ENCODE measurements around the gene SIGLEC9. TPM values are rescaled to one million over a fixed set of nuclear protein-coding genes. Genes with fewer than 3 reads are reported as not detected.

The SIGLEC9 gene
- total RNA-seq, 2 donors from 2014 or later: not detected

- no peaks in the 10 kb centered on the region for H3K9me3 Mint-ChIP-seq
- Histone ChIP-seq H3K4me1 (ENCODE audit: control insufficient read depth, insufficient read depth, low read length) (no peaks in the 10 kb centered on the region), H3K27ac (ENCODE audit: low read depth, low read length) (no peak overlapping the region), H3K36me3 (ENCODE audit: control insufficient read depth, insufficient read depth, low read length) (no peaks in the 10 kb centered on the region), H3K9ac (ENCODE audit: extremely low read depth, low read length, poor library complexity, severe bottlenecking) (peak overlapping the region; percentile 34), H3K27me3 (ENCODE audit: control insufficient read depth, insufficient read depth, low read length, poor library complexity, severe bottlenecking) (peaks cover 15% of the 10 kb centered on the region), H3K9me3 (ENCODE audit: control insufficient read depth, low read length) (no peaks in the 10 kb centered on the region), H3K4me3 (ENCODE audit: low read length) (peak overlapping the region; percentile 86)
- no peak for TF ChIP-seq CTCF (conservative IDR thresholded peaks at IDR 0.05)
- H3K4me3 Mint-ChIP-seq: peak overlapping the region; percentile 94
- peaks cover 4% of the 10 kb centered on the region for H3K27me3 Mint-ChIP-seq (ENCODE audit: insufficient read depth)
- no peak for DNase-seq
- 15 to 71% methylated on average over 1 to 15 of the region's 15 CpGs for WGBS, 2 experiments (ENCODE audit: insufficient coverage in 1 of 2, insufficient read length in 1 of 2)
- H3K27ac Mint-ChIP-seq: peak overlapping the region; percentile 86
- peaks cover 11% of the 10 kb centered on the region for H3K4me1 Mint-ChIP-seq
- H3K36me3 Mint-ChIP-seq (ENCODE audit: low read depth): peaks cover 6% of the 10 kb centered on the region
Measured at GRCh38 chr19:51108805-51109146, 15.9 kb upstream of the SIGLEC9 start.

GRCh38 chr19:51110666-51110971 is 14.1 kb upstream of the SIGLEC9 start:
- H3K27me3 Mint-ChIP-seq (ENCODE audit: insufficient read depth): peaks cover 16% of the 10 kb centered on the region
- Histone ChIP-seq H3K9ac (ENCODE audit: extremely low read depth, low read length, poor library complexity, severe bottlenecking) (no peak overlapping the region), H3K4me3 (ENCODE audit: low read length) (no peak overlapping the region), H3K27me3 (ENCODE audit: control insufficient read depth, insufficient read depth, low read length, poor library complexity, severe bottlenecking) (peaks cover 20% of the 10 kb centered on the region), H3K36me3 (ENCODE audit: control insufficient read depth, insufficient read depth, low read length) (no peaks in the 10 kb centered on the region), H3K4me1 (ENCODE audit: control insufficient read depth, insufficient read depth, low read length) (no peaks in the 10 kb centered on the region), H3K9me3 (ENCODE audit: control insufficient read depth, low read length) (no peaks in the 10 kb centered on the region), H3K27ac (ENCODE audit: low read depth, low read length) (no peak overlapping the region)
- no peak overlapping the region for H3K4me3 Mint-ChIP-seq
- H3K4me1 Mint-ChIP-seq: peaks cover 11% of the 10 kb centered on the region
- WGBS, 2 experiments (ENCODE audit: insufficient coverage in 1 of 2, insufficient read length in 1 of 2): 74 to 80% methylated on average over 1 of the region's 1 CpG
- H3K9me3 Mint-ChIP-seq: no peaks in the 10 kb centered on the region
- TF ChIP-seq CTCF (conservative IDR thresholded peaks at IDR 0.05): no peak
- peaks cover under 1% of the 10 kb centered on the region for H3K36me3 Mint-ChIP-seq (ENCODE audit: low read depth)
- no peak for DNase-seq
- no peak overlapping the region for H3K27ac Mint-ChIP-seq

- Mint-ChIP-seq H3K4me3 (no peak overlapping the region), H3K27me3 (ENCODE audit: insufficient read depth) (peaks cover 25% of the 10 kb centered on the region), H3K36me3 (ENCODE audit: low read depth) (no peaks in the 10 kb centered on the region), H3K4me1 (peaks cover 11% of the 10 kb centered on the region), H3K9me3 (no peaks in the 10 kb centered on the region), H3K27ac (no peak overlapping the region)
- peak; percentile 74 for TF ChIP-seq CTCF (conservative IDR thresholded peaks at IDR 0.05)
- H3K9ac ChIP-seq (ENCODE audit: extremely low read depth, low read length, poor library complexity, severe bottlenecking): no peak overlapping the region
- H3K4me1 ChIP-seq (ENCODE audit: control insufficient read depth, insufficient read depth, low read length): no peaks in the 10 kb centered on the region
- H3K36me3 ChIP-seq (ENCODE audit: control insufficient read depth, insufficient read depth, low read length): no peaks in the 10 kb centered on the region
- no peak overlapping the region for H3K27ac ChIP-seq (ENCODE audit: low read depth, low read length)
- peak; percentile 74 for DNase-seq
- no peaks in the 10 kb centered on the region for H3K9me3 ChIP-seq (ENCODE audit: control insufficient read depth, low read length)
- H3K27me3 ChIP-seq (ENCODE audit: control insufficient read depth, insufficient read depth, low read length, poor library complexity, severe bottlenecking): peaks cover 23% of the 10 kb centered on the region
- H3K4me3 ChIP-seq (ENCODE audit: low read length): no peak overlapping the region
- WGBS, 2 experiments (ENCODE audit: insufficient coverage in 1 of 2, insufficient read length in 1 of 2): 44 to 59% methylated on average over 5 to 6 of the region's 6 CpGs
Measured at GRCh38 chr19:51111606-51112005, 13.1 kb upstream of the SIGLEC9 start.

Measured in endodermal cell (in vitro differentiated cells).